ENCODE measurements around the gene NPTX2. TPM values are rescaled to one million over a fixed set of nuclear protein-coding genes. Genes with fewer than 3 reads are reported as not detected.

Gene NPTX2
- total RNA-seq, 1 experiment from 2014 or later = 1.4 TPM

Other genes with a start within 250 kb of the NPTX2 start
- 29.9 and 31.5 TPM in 2 replicates for gene BAIAP2L1, start 216.2 kb upstream of the NPTX2 start, total RNA-seq (2014; rRNA removed; shearing (Covaris generic))

Data from NCI-H460 (cell line).